HepG2 (cell line): ENCODE data around the gene SFXN5. TPM values are rescaled to one million over a fixed set of nuclear protein-coding genes. Genes with fewer than 3 reads are reported as not detected.

Experiments used
- ATAC-seq: fragments of 200-7000 bp; cut with Tn5 transposase; 3 replicates; pipeline ENCODE4 v1.9.1; 2020; ENCODE audit warnings: mild to moderate bottlenecking, moderate library complexity
- BruUV-seq: library from RNA; stranded (reverse); fragments of 400-500 nt; replicated peaks from 2 replicates; lab custom pipeline; 2021; lab: Mats Ljungman, UMichigan
- CTCF ChIA-PET: fragments of 300-600 bp; formaldehyde crosslinking; extraction: SDS; loops from one replicate; lab custom pipeline; 2021; ENCODE audit warnings: low total read pairs, inconsistent platforms, low intra/inter-chr PET ratio; lab: Yijun Ruan, JAX
- POLR2A ChIA-PET: fragments of 350-600 bp; sonication (Branson Sonifier 250); formaldehyde crosslinking; loops from one replicate; lab custom pipeline; 2020; ENCODE audit warnings: antibody characterized with exemption, inconsistent platforms; lab: Yijun Ruan, JAX
- DNase-seq: peaks from one replicate; pipeline ENCODE4 v3.0.0-alpha.2; 2015; ENCODE audit warnings: low spot score
- FAIRE-seq: peaks from 3 replicates; lab custom pipeline; 2011; peaks lifted over from hg19 to GRCh38; lab: Jason Lieb, UNC
- H2AFZ ChIP-seq: one replicate; pipeline ENCODE4 v1.6.1; 2011; ENCODE audit warnings: low read length, inconsistent platforms
- H3K27ac ChIP-seq: fragments of 300-600 bp; 3 replicates; pipeline ENCODE4 v1.8.0; 2011; ENCODE audit warnings: mixed run types, mild to moderate bottlenecking, mixed read lengths, low read length, inconsistent platforms; ENCODE audit not compliant: insufficient read depth; ENCODE audit errors: extremely low read length
- H3K27me3 ChIP-seq, 2 experiments: fragments of 200-600 bp in 1 of 2; 2 replicates in 1 of 2; 3 replicates in 1 of 2; pipeline versions ENCODE4 v1.6.0 to v1.8.0; 2011; ENCODE audit warnings: low read length in 2 of 2, mild to moderate bottlenecking in 2 of 2, moderate library complexity in 2 of 2, inconsistent platforms in 1 of 2; ENCODE audit not compliant: insufficient read depth in 2 of 2, control insufficient read depth in 1 of 2
- H3K36me3 ChIP-seq, 2 experiments: fragments of 200-600 bp in 1 of 2; replicated peaks in 1 of 2; 2 replicates in 1 of 2; 3 replicates in 1 of 2; pipeline versions ENCODE4 v1.5.1 to v1.8.0; 2011; ENCODE audit warnings: low read length in 2 of 2, inconsistent platforms in 1 of 2; ENCODE audit not compliant: insufficient read depth in 2 of 2, control insufficient read depth in 1 of 2
- H3K4me1 ChIP-seq: 2 replicates; pipeline ENCODE4 v1.5.1; 2012; ENCODE audit warnings: low read length, inconsistent platforms; ENCODE audit not compliant: insufficient read depth
- H3K4me2 ChIP-seq: 2 replicates; pipeline ENCODE4 v1.6.0; 2011; ENCODE audit warnings: low read depth, low read length, inconsistent platforms
- H3K4me3 ChIP-seq, 3 experiments: fragments of 200-600 bp in 1 of 3; sonication (generic), shearing (Covaris generic) in 1 of 3; replicated peaks in 1 of 3; 2 replicates each; pipeline ENCODE4 v1.5.1; 2011 to 2016; ENCODE audit warnings: low read length in 3 of 3, inconsistent platforms in 2 of 3, low read depth in 2 of 3, mild to moderate bottlenecking in 2 of 3, control low read depth in 1 of 3, mixed read lengths in 1 of 3; ENCODE audit not compliant: insufficient read depth in 1 of 3
- H3K79me2 ChIP-seq: one replicate; pipeline ENCODE4 v1.6.1; 2011; ENCODE audit warnings: low read length, inconsistent platforms; ENCODE audit not compliant: insufficient read depth
- H3K9ac ChIP-seq: 2 replicates; pipeline ENCODE4 v1.6.0; 2011; ENCODE audit warnings: mild to moderate bottlenecking, low read depth, low read length, inconsistent platforms; ENCODE audit not compliant: insufficient read depth
- H3K9me3 ChIP-seq: 2 replicates; pipeline ENCODE4 v1.5.1; 2012; ENCODE audit warnings: mild to moderate bottlenecking, low read length
- H4K20me1 ChIP-seq: 2 replicates; pipeline ENCODE4 v1.6.0; 2011; ENCODE audit warnings: inconsistent platforms, mild to moderate bottlenecking, low read length, moderate library complexity; ENCODE audit not compliant: insufficient read depth
- RAD51 ChIP-seq: fragments of 450-650 bp; IDR thresholded peaks from 2 replicates; pipeline ENCODE4 v1.6.1; 2016; ENCODE audit warnings: borderline replicate concordance
- RBFOX2 ChIP-seq: fragments of 200-400 bp; formaldehyde crosslinking; IDR thresholded peaks from 2 replicates; pipeline ENCODE4 v1.6.1; 2017; ENCODE audit warnings: low read depth, mild to moderate bottlenecking, low read length
- ZNF549 ChIP-seq: sonication (generic); formaldehyde crosslinking; IDR thresholded peaks from 2 replicates; pipeline ENCODE4 v1.5.0; 2020; ENCODE audit warnings: missing genetic modification reagents
- ZNF639 ChIP-seq: conservative IDR thresholded peaks from 2 replicates; pipeline ENCODE4 v1.6.1; 2018; ENCODE audit warnings: missing genetic modification reagents
- WGBS: methylation state at CpG from one replicate; pipeline ENCODE4 v1.1.6; 2017; ENCODE audit warnings: low lambda C conversion rate; 5-methylcytosine and 5-hydroxymethylcytosine counted together
- in situ Hi-C: cut with HindIII; loops from 2 replicates; pipeline ENCODE4 v1.10.0; 2017; ENCODE audit warnings: low pct_unique_long_range_greater_than_20kb; ENCODE audit not compliant: extremely low pct_ligation_motif_present
- intact Hi-C: fragments of 100-400 bp; cut with micrococcal nuclease; formaldehyde crosslinking; loops from one replicate; pipeline ENCODE4 v1.10.0; 2022; ENCODE audit not compliant: unreplicated experiment
- polyA plus RNA-seq, 8 experiments: library from polyadenylated mRNA; depleted of rRNA in 3 of 8; stranded (reverse) in 7 of 8; unstranded in 1 of 8; fragments of >200 nt; fragmentation: Illumina TruSeq in 4 of 8; extraction: Trizol in 4 of 8; gene quantifications; 2 replicates each; pipeline versions ENCODE4 v1.2.1 to v1.2.3, GENCODE V29; 2011 to 2016; ENCODE audit warnings: low read depth in 4 of 8, missing spikeins in 1 of 8, mixed read lengths in 1 of 8; ENCODE audit not compliant: insufficient read depth in 1 of 8
- total RNA-seq, 5 experiments: library from RNA; depleted of rRNA; stranded (reverse); fragments of >200 nt; fragmentation: Illumina TruSeq; extraction: Trizol; gene quantifications; 2 replicates each; pipeline ENCODE4 v1.2.3, GENCODE V29; 2016; ENCODE audit warnings: low read depth in 1 of 5
- TF ChIP-seq, protein P1 (sequence below): sonication (generic); formaldehyde crosslinking; IDR thresholded peaks from 2 replicates; pipeline ENCODE4 v1.5.0; 2020; ENCODE audit warnings: mild to moderate bottlenecking, missing genetic modification reagents

The SFXN5 gene
- total and polyA plus RNA-seq, 2 of the 13 experiments (the other 11 are each of a cell fraction or from before 2014, with no cell fraction given), result 34.9 to 37.4 TPM

GRCh38 chr2:72896446-72896845 is 175.1 kb downstream of the SFXN5 start:
- no peak for ATAC-seq
- peaks cover 21% of the 10 kb centered on the region for H3K4me1 ChIP-seq
- peaks cover 7% of the 10 kb centered on the region; the same call in 1 of the 2 replicates for H4K20me1 ChIP-seq
- H3K4me2 ChIP-seq, result no peak overlapping the region
- no peak overlapping the region for H3K4me3 ChIP-seq
- peaks cover 5 to 10% of the 10 kb centered on the region in 2 experiments; a peak in 4 of 5 replicates for H3K36me3 ChIP-seq
- POLR2A ChIA-PET, result interaction anchor here (0.9 kb wide), 1 partner anchor 9 kb away, joined by 3 read pairs; no protein-coding TSS in a partner anchor
- FAIRE-seq, result no peak
- no peaks in the 10 kb centered on the region for H3K79me2 ChIP-seq
- H3K9ac ChIP-seq, result no peak overlapping the region
- no TSS peak for BruUV-seq
- no peaks in the 10 kb centered on the region for H3K9me3 ChIP-seq
- no peak for DNase-seq
- in situ Hi-C loops (no loop called here), intact Hi-C loops (no loop called here)
- H3K27ac ChIP-seq, result no peak overlapping the region
- peaks cover 12 to 65% of the 10 kb centered on the region in 2 experiments for H3K27me3 ChIP-seq
- H2AFZ ChIP-seq, result no peak overlapping the region
- no peak for TF ChIP-seq ZNF549 (CRISPR knock-in tag)
- TF ChIP-seq, protein P1, sequence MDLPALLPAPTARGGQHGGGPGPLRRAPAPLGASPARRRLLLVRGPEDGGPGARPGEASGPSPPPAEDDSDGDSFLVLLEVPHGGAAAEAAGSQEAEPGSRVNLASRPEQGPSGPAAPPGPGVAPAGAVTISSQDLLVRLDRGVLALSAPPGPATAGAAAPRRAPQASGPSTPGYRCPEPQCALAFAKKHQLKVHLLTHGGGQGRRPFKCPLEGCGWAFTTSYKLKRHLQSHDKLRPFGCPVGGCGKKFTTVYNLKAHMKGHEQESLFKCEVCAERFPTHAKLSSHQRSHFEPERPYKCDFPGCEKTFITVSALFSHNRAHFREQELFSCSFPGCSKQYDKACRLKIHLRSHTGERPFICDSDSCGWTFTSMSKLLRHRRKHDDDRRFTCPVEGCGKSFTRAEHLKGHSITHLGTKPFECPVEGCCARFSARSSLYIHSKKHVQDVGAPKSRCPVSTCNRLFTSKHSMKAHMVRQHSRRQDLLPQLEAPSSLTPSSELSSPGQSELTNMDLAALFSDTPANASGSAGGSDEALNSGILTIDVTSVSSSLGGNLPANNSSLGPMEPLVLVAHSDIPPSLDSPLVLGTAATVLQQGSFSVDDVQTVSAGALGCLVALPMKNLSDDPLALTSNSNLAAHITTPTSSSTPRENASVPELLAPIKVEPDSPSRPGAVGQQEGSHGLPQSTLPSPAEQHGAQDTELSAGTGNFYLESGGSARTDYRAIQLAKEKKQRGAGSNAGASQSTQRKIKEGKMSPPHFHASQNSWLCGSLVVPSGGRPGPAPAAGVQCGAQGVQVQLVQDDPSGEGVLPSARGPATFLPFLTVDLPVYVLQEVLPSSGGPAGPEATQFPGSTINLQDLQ, result no peak
- no peak for TF ChIP-seq RBFOX2
- TF ChIP-seq ZNF639 (CRISPR knock-in tag), result no peak
- no peak for TF ChIP-seq RAD51
- TF ChIP-seq, all 625 proteins: peak for 0
- WGBS, result 40% methylated on average over 4 of the region's 4 CpGs
- CTCF ChIA-PET, result interaction anchor here (5.1 kb wide), 1 partner anchor 38 kb away, joined by 67 read pairs; no protein-coding TSS in a partner anchor
